Stimulated activated naive CD8-positive, alpha-beta T cell treated with anti-CD3 and anti-CD28 coated beads, Interleukin-15, Interleukin-2, amounts not matched to agents 100 ng/mL and 50 ng/mL, for 24 hours (primary cell): ENCODE data around the gene INPP4B.
"Not testable (repeated sequence)": the region's sequence is repeated elsewhere in the genome, so short reads cannot be mapped to it uniquely, and the experiment has no call there.

Source experiments
- H3K27ac Mint-ChIP-seq: one replicate; pipeline ENCODE4 v1.8.0; 2021; ENCODE audit warnings: mild to moderate bottlenecking, mixed read lengths
- H3K27me3 Mint-ChIP-seq: one replicate; pipeline ENCODE4 v1.8.0; 2021; ENCODE audit warnings: mixed read lengths
- H3K36me3 Mint-ChIP-seq: one replicate; pipeline ENCODE4 v1.8.0; 2021; ENCODE audit warnings: low read depth, mixed read lengths
- H3K4me1 Mint-ChIP-seq: one replicate; pipeline ENCODE4 v1.8.0; 2021; ENCODE audit warnings: low read depth, mixed read lengths
- H3K4me3 Mint-ChIP-seq: one replicate; pipeline ENCODE4 v1.8.0; 2021; ENCODE audit warnings: mild to moderate bottlenecking, mixed read lengths
- H3K9me3 Mint-ChIP-seq: one replicate; pipeline ENCODE4 v1.8.0; 2021; ENCODE audit warnings: mixed read lengths

INPP4B gene

GRCh38 chr4:142088906-142089305 is 757.2 kb downstream of the INPP4B start:
- H3K4me1 Mint-ChIP-seq = no peaks in the 10 kb centered on the region
- H3K36me3 Mint-ChIP-seq = peaks cover 28% of the 10 kb centered on the region
- no peak overlapping the region for H3K4me3 Mint-ChIP-seq
- H3K27ac Mint-ChIP-seq = no peak overlapping the region
- no peaks in the 10 kb centered on the region for H3K27me3 Mint-ChIP-seq
- H3K9me3 Mint-ChIP-seq = no peaks in the 10 kb centered on the region

DNA sequence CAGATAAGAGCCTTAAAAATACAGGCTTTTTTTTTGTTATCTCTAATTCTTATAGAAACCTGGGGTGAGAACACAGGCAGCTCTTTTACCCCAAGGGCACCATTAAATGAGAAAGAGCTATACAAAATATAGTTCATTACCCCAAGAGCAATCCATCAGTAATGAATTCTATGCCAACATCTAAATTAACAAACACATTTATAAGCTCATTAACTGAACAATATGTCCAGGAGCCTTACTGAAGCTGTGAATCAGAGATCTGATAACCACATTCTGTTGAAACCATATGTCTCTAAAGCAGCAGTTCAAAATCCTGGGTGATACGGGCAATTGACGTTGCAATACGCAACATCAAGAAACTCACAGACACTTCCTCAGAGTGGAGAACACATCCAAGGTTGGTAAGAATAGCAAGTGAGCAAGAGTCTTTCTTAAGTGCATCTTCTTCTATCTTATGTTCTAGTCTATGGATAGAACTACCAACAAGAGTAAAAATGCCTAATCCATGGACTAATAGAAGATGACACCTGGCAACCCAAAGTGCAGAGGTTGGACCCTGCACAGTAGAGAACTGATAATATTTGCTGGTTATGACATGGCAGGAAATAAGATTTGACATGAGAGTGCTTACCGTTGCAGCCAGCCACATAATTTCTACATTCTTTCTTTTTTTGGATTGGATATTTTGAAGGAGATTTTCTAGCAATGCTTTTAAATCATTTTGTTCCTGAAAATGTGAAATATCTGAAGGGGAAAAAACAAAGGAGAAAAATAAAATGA is 760.4 kb downstream of the INPP4B start:
- no peaks in the 10 kb centered on the region for H3K9me3 Mint-ChIP-seq

GRCh38 chr4:142083264-142083663 is 762.8 kb downstream of the INPP4B start:
- peaks cover 31% of the 10 kb centered on the region for H3K36me3 Mint-ChIP-seq

More for the DNA sequence above, 760.4 kb downstream of the INPP4B start:
- peaks cover 28% of the 10 kb centered on the region for H3K36me3 Mint-ChIP-seq
- H3K4me1 Mint-ChIP-seq = no peaks in the 10 kb centered on the region
- H3K27me3 Mint-ChIP-seq = no peaks in the 10 kb centered on the region
- no peak overlapping the region for H3K27ac Mint-ChIP-seq
- H3K4me3 Mint-ChIP-seq = no peak overlapping the region

DNA sequence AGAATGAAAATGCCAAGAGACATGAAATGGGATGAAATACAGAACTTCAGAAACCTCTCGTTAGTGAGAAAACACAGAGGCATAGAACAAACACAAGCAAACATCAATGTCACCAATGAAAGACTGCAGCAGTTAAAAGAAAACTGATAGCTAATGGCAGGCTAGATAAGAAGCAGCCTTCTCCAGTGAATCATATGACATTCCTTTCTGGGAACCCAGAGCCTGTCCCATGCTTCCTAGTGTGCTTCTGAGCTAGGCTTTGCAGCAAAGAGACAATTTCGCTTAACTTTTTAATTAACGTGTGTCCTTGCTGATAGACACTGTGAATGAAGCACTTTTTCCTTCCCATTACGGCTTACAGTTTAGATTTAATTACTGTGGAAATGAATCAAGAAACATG is 765.1 kb downstream of the INPP4B start:
- Mint-ChIP-seq H3K36me3 (peaks cover 23% of the 10 kb centered on the region), H3K4me1 (no peaks in the 10 kb centered on the region), H3K27me3 (no peaks in the 10 kb centered on the region), H3K27ac (no peak overlapping the region), H3K4me3 (no peak overlapping the region), H3K9me3 (no peaks in the 10 kb centered on the region)

More at GRCh38 chr4:142083264-142083663, 762.8 kb downstream of the INPP4B start:
- Mint-ChIP-seq H3K9me3 (no peaks in the 10 kb centered on the region), H3K27ac (no peak overlapping the region), H3K4me3 (no peak overlapping the region), H3K4me1 (no peaks in the 10 kb centered on the region), H3K27me3 (no peaks in the 10 kb centered on the region)

- Mint-ChIP-seq H3K27me3 (no peaks in the 10 kb centered on the region), H3K27ac (no peak overlapping the region), H3K4me1 (no peaks in the 10 kb centered on the region), H3K4me3 (no peak overlapping the region), H3K9me3 (no peaks in the 10 kb centered on the region), H3K36me3 (peaks cover 21% of the 10 kb centered on the region)
Observed at GRCh38 chr4:142079959-142080358, 766.1 kb downstream of the INPP4B start.

GRCh38 chr4:142077048-142077447 is 769.1 kb downstream of the INPP4B start:
- Mint-ChIP-seq H3K4me1 (no peaks in the 10 kb centered on the region), H3K9me3 (no peaks in the 10 kb centered on the region), H3K27me3 (no peaks in the 10 kb centered on the region), H3K36me3 (peaks cover 45% of the 10 kb centered on the region), H3K4me3 (no peak overlapping the region), H3K27ac (no peak overlapping the region)

DNA sequence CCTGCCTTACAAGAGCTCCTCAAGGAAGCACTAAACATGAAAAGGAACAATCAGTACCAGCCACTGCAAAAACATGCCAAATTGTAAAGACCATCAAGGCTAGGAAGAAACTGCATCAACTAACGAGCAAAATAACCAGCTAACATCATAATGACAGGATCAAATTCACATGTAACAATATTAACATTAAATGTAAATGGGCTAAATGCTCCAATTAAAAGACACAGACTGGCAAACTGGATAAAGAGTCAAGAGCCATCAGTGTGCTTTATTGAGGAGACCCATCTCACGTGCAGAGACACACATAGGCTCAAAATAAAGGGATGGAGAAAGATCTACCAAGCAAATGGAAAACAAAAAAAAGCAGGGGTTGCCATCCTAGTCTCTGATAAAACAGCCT is 777.8 kb downstream of the INPP4B start:
- H3K27ac Mint-ChIP-seq, H3K4me1 Mint-ChIP-seq, H3K4me3 Mint-ChIP-seq, H3K27me3 Mint-ChIP-seq: not testable (repeated sequence)
- peaks cover 65% of the 10 kb centered on the region for H3K36me3 Mint-ChIP-seq
- H3K9me3 Mint-ChIP-seq = peaks cover 16% of the 10 kb centered on the region

- Mint-ChIP-seq H3K36me3 (peaks cover 68% of the 10 kb centered on the region), H3K9me3 (peaks cover 16% of the 10 kb centered on the region)
- H3K27ac Mint-ChIP-seq, H3K27me3 Mint-ChIP-seq, H3K4me3 Mint-ChIP-seq, H3K4me1 Mint-ChIP-seq: not testable (repeated sequence)
Observed at GRCh38 chr4:142066562-142066961, 779.5 kb downstream of the INPP4B start.

DNA sequence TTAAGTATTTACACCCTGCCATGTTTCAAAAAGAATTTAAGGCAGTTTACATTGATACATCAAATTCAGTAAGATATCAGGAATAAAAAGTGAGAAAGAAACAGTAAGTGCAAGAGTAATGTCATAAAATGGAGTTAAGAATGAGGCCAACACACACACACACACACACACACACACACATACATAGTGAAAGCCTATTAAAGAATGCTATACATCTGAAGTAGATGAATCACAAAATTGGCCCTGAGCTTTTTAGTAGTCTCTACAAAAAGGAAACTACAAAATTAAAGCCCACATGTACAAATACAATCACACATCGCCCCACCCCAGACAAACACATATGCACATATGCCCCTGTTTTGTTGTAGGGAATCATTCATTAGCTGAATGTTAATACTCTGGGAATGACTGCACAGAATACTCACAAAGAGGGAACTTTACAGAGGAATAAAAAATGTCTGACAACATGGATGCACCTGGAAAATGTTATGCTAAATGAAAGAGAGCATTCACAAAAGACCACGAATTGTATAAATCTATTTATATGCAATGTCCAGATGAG is 780.9 kb downstream of the INPP4B start:
- H3K9me3 Mint-ChIP-seq = peaks cover 11% of the 10 kb centered on the region
- H3K4me1 Mint-ChIP-seq = no peaks in the 10 kb centered on the region
- no peak overlapping the region for H3K4me3 Mint-ChIP-seq
- H3K27ac Mint-ChIP-seq = no peak overlapping the region
- no peaks in the 10 kb centered on the region for H3K27me3 Mint-ChIP-seq
- H3K36me3 Mint-ChIP-seq = peaks cover 62% of the 10 kb centered on the region

DNA sequence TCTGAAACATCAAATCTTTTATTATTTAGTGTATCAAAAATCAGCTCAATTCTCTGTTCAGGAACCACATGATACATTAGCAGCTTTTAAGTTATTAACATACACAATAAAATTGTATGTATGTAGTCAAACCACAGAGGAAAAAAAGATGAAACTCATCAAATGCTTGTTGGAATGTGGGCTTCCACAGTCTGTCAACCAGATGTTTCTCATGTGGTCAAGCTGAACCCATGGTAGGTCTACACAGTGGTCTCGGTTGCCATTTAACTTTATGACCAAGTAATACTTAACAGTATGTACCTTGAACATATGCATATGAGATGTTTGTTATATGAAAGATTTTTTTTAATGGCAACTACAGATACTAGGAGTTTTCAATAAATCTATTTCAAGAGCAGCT is 781.9 kb downstream of the INPP4B start:
- H3K27ac Mint-ChIP-seq = no peak overlapping the region
- no peak overlapping the region for H3K4me3 Mint-ChIP-seq
- H3K4me1 Mint-ChIP-seq = no peaks in the 10 kb centered on the region
- H3K9me3 Mint-ChIP-seq = peaks cover 5% of the 10 kb centered on the region
- H3K27me3 Mint-ChIP-seq = no peaks in the 10 kb centered on the region
- peaks cover 52% of the 10 kb centered on the region for H3K36me3 Mint-ChIP-seq

DNA sequence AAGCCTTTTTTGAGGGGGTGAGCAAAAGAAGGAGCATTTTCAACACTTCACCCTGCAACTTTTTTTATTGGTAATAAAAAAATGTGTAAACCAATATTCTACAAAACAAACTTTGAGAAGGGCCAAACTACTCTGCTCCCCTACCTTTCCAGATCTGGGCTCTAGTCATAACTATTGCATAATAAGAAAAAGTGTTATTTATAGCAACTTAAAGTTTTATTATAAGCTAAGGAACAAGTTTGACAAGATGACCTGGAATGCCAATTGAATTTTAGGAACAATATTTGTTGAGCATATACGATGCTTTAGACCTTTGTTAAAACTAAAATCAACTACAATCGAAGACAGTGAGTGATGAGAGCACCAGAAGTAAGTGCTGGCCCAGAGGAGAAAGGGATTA is 800.1 kb downstream of the INPP4B start:
- Mint-ChIP-seq H3K4me3 (no peak overlapping the region), H3K36me3 (peaks cover 31% of the 10 kb centered on the region), H3K9me3 (no peaks in the 10 kb centered on the region), H3K4me1 (no peaks in the 10 kb centered on the region), H3K27ac (no peak overlapping the region), H3K27me3 (no peaks in the 10 kb centered on the region)

DNA sequence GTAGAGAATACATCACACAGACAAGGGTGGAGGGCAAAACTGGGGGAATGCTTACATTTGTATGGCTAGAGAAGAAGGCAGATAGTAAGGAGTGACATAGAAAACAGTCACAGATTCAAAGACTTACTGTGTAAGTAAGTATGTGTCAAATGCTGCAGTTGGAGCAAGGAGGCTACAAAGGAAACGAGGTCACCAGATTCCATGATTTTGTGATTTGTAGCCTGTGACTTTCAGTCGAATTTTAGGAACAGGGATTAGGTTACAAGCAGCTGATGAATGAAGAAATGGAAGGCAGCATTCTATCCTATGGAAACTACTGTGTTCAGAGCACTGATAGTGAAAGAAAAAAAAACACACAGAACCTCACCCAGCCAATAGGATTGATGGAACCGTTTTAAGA is 801.8 kb downstream of the INPP4B start:
- Mint-ChIP-seq H3K27ac (no peak overlapping the region), H3K27me3 (no peaks in the 10 kb centered on the region), H3K9me3 (no peaks in the 10 kb centered on the region), H3K4me1 (no peaks in the 10 kb centered on the region), H3K4me3 (no peak overlapping the region), H3K36me3 (peaks cover 28% of the 10 kb centered on the region)

- Mint-ChIP-seq H3K27me3 (no peaks in the 10 kb centered on the region), H3K4me3 (no peak overlapping the region), H3K9me3 (no peaks in the 10 kb centered on the region), H3K36me3 (peaks cover 25% of the 10 kb centered on the region), H3K27ac (peak overlapping the region; percentile 21), H3K4me1 (no peaks in the 10 kb centered on the region)
Observed at GRCh38 chr4:142043509-142043908, 802.6 kb downstream of the INPP4B start.

DNA sequence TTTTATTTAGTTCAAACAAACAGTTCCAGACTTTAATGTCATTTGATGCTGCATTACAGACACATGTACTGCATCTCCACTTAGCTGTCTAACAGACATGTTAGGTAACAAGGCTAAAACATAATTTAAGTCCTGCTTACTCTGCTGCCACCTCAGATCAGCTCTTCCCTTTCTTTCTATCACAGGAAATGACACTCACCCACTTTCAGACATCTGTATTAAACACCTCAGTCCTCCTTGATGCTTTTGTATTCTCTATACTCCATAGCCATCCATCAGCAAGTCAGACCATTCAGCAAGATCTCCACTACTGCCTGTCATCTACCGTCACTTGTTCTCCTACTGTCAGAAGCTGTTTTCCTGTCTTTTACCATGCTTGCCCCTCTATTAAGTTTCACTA is 804.3 kb downstream of the INPP4B start:
- Mint-ChIP-seq H3K36me3 (peaks cover 21% of the 10 kb centered on the region), H3K27ac (peak overlapping the region; percentile 9), H3K27me3 (no peaks in the 10 kb centered on the region)

GRCh38 chr4:142040043-142040442 is 806.1 kb downstream of the INPP4B start:
- H3K27me3 Mint-ChIP-seq = no peaks in the 10 kb centered on the region
- H3K27ac Mint-ChIP-seq = no peak overlapping the region
- peaks cover 21% of the 10 kb centered on the region for H3K36me3 Mint-ChIP-seq
- no peaks in the 10 kb centered on the region for H3K9me3 Mint-ChIP-seq
- H3K4me1 Mint-ChIP-seq = no peaks in the 10 kb centered on the region
- no peak overlapping the region for H3K4me3 Mint-ChIP-seq

More for the DNA sequence above, 804.3 kb downstream of the INPP4B start:
- no peak overlapping the region for H3K4me3 Mint-ChIP-seq
- no peaks in the 10 kb centered on the region for H3K4me1 Mint-ChIP-seq
- no peaks in the 10 kb centered on the region for H3K9me3 Mint-ChIP-seq
